Stimulated activated naive B cell treated with anti-CD40 and anti-IgM and Interleukin-4, amounts not matched to agents 10 μg/mL and 1 μg/mL and 100 μg/mL, for 72 hours (primary cell): Measurements from ENCODE around the gene CCBE1.

Source experiments
- ATAC-seq, 2 donors: fragments of 150-1000 bp; cut with Tn5 transposase; replicated peaks; 2 replicates each; pipeline ENCODE4 v1.10.0; 2021; ENCODE audit warnings: moderate library complexity in 1 of 2
- DNase-seq: peaks from one replicate; pipeline ENCODE4 v3.0.0; 2021
- H3K27ac Mint-ChIP-seq: one replicate; pipeline ENCODE4 v1.8.0; 2022; ENCODE audit warnings: mild to moderate bottlenecking, mixed read lengths
- H3K27me3 Mint-ChIP-seq, 2 donors: one replicate each; pipeline ENCODE4 v1.8.0; 2022; ENCODE audit warnings: mixed read lengths in 2 of 2
- H3K36me3 Mint-ChIP-seq, 2 donors: one replicate each; pipeline ENCODE4 v1.8.0; 2022; ENCODE audit warnings: mixed read lengths in 2 of 2, mild to moderate bottlenecking in 1 of 2
- H3K4me1 Mint-ChIP-seq, 2 donors: one replicate each; pipeline ENCODE4 v1.8.0; 2022; ENCODE audit warnings: mixed read lengths in 2 of 2, mild to moderate bottlenecking in 1 of 2
- H3K4me3 Mint-ChIP-seq, 2 donors: one replicate each; pipeline ENCODE4 v1.8.0; 2022; ENCODE audit warnings: mild to moderate bottlenecking in 2 of 2, mixed read lengths in 2 of 2, moderate library complexity in 1 of 2
- H3K9me3 Mint-ChIP-seq, 2 donors: one replicate each; pipeline ENCODE4 v1.8.0; 2022; ENCODE audit warnings: mixed read lengths in 2 of 2, mild to moderate bottlenecking in 1 of 2

The CCBE1 gene

DNA sequence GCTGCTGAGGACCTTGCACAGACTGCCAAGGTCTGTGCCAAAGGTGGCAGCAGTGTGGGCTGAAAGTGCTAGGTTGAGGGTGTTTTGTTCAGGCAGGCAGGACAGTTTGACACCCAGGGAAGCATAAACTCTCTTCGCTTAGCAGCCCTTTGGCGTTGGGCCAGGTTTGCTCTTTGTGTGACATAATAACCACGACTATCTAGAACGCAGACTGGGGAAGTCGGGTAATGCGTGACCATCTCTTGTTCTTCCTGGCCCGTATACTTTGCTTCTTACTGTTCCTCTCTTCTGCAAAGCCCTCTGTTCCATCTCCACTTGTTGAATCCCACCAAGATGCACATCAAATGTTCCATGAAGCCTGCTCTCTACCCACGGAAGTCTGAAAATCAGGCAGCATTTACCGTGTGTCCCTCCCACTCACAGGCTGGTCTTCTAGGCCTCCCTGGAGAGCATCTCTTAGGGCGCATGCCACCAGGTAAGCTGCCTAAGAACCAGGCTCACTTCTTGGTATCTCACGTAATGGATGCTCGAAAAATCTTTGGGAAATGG, 241.4 kb downstream of the CCBE1 start:
- H3K27ac Mint-ChIP-seq, result no peak overlapping the region
- ATAC-seq, result no peak
- H3K4me1 Mint-ChIP-seq, result no peaks in the 10 kb centered on the region
- no peak overlapping the region for H3K4me3 Mint-ChIP-seq
- no peak for DNase-seq
- no peaks in the 10 kb centered on the region for H3K36me3 Mint-ChIP-seq
- peaks cover 13 to 16% of the 10 kb centered on the region in 2 donors for H3K27me3 Mint-ChIP-seq
- no peaks in the 10 kb centered on the region for H3K9me3 Mint-ChIP-seq

DNA sequence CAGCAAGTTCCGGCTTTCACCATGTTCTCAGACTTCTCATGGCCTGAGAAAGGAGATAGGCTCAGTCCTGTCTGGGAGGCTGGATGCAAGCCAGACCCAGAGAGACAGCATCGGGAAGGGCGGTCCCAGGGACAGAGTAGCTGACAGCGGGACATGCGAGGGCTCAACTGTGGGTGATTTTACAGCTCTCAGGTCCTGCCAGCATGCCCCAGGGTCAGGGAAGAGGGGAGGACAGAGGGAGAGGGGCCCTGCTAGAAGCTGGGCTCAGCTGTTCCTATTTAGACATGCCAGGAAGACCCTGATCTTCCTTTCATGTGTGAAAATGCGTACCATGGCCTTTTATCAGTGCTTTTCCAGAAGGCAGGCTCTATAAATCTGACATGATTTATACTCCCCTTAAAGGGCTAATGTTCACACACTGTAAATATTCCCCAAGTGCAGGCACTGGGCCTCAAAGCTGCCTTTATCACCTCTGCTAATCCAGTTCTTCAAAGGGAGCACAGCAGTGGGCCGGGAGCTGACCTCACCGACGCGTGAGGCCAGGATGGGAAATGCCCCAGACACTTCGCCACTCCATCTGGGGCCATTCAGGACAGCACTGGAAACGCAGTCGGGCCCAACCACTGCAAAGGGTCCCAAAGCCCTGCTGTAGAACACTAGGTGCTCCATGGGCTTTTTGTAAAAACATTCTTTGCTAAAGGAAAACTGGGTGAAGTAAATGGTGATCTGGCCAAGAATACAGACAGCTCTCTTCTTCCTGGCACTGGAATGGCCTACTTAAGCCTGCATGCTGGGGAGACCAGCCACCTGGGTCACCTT, 242.1 kb downstream of the CCBE1 start:
- no peak for DNase-seq
- H3K27me3 Mint-ChIP-seq, result peaks cover 13 to 16% of the 10 kb centered on the region in 2 donors
- no peaks in the 10 kb centered on the region for H3K9me3 Mint-ChIP-seq
- no peak overlapping the region for H3K27ac Mint-ChIP-seq
- H3K36me3 Mint-ChIP-seq, result no peaks in the 10 kb centered on the region
- no peak for ATAC-seq
- H3K4me3 Mint-ChIP-seq, result no peak overlapping the region
- no peaks in the 10 kb centered on the region for H3K4me1 Mint-ChIP-seq

DNA sequence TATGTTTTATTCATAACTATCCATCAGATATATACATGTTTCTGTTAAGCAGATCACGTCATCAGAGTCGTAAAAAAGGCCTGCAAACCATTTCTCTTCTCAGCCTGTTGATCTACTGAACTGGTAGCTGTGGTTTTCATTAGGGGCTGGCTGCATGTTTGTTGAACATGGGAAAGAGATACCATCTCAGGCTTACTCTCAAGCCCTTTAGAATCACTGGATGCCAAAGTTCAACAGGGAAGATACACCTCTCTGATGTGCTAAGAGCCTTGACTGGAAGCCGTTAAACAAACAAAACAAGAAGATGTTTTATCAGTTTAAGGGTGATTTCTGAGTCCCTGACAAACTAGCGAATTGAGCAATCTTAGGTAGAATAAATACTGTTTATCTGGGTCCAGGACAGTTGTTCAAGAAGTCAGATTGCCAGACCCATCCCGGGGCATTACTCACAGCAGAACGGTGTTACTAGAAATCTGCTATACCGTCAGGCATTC, 243.7 kb downstream of the CCBE1 start:
- Mint-ChIP-seq H3K27ac (no peak overlapping the region), H3K9me3 (no peaks in the 10 kb centered on the region), H3K27me3 (peaks cover 11 to 18% of the 10 kb centered on the region in 2 donors), H3K4me3 (no peak overlapping the region), H3K4me1 (no peaks in the 10 kb centered on the region), H3K36me3 (no peaks in the 10 kb centered on the region)
- DNase-seq, result no peak
- no peak for ATAC-seq

DNA sequence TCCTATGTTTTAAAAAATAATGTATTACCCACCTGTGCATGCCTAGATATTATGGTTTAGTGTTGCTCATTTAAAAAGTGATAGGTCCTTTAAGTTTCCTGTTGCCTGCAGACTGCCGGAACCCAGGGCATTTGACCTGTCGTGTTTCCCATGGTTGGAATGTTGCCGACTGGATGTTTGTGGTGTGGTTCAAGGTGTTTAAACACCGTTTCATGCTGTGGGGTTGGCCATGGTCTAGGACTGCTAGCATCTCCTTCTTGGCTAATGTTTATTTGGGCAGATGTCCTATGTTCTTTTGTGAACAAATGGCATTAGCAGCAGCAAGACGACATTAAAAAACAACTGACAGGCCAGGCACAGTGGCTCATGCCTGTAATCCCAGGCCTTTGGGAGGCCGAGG, 245.3 kb downstream of the CCBE1 start:
- Mint-ChIP-seq H3K9me3 (peaks cover 0 to 3% of the 10 kb centered on the region in 2 donors), H3K27me3 (peaks cover 5 to 14% of the 10 kb centered on the region in 2 donors), H3K4me3 (no peak overlapping the region), H3K36me3 (no peaks in the 10 kb centered on the region), H3K27ac (no peak overlapping the region), H3K4me1 (no peaks in the 10 kb centered on the region)
- DNase-seq (no peak), ATAC-seq (no peak)

DNA sequence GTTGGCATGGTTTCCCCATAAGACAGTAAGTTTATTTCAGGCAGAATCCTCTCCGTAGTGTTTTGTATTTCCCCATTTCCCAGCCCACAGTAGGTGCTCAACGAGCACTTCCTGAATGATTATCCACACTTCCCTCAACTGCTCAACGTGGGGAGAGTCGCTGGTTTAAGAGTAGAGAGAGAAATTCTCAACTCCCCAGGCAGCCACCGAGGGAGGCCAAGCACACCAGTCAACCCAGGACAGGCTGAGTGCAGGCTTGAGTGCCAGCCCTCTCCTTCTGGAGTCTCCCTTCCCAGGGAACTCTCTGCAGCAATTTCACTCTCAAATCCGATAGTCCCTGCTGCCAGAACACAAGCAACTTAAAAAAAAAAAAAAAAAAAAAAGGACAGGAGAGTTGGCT, 246.2 kb downstream of the CCBE1 start:
- no peak for ATAC-seq
- H3K27ac Mint-ChIP-seq, result no peak overlapping the region

DNA sequence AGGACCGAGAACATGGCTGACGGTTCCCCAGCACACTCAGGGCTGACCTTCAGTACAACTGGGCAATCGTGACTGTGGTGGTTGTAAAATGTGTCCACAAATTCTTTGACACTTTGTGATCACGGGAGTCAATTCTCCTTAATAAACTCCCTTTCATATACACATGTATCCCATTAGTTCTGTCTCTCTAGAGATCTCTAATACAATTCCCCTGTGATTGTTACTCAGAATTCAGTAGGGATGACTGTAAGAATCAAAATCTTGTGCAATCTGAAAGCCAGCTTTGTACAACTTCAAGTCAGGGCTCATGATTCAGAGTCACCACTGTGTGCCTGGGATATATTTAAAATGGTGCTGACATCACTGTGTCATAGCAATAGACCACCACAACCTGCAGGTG, 248.7 kb downstream of the CCBE1 start:
- ATAC-seq (no peak), DNase-seq (no peak)
- Mint-ChIP-seq H3K9me3 (peaks cover 0 to 4% of the 10 kb centered on the region in 2 donors), H3K4me3 (no peak overlapping the region), H3K4me1 (no peaks in the 10 kb centered on the region), H3K36me3 (no peaks in the 10 kb centered on the region), H3K27me3 (peaks cover 9 to 28% of the 10 kb centered on the region in 2 donors), H3K27ac (no peak overlapping the region)

More for the DNA sequence above, 246.2 kb downstream of the CCBE1 start:
- Mint-ChIP-seq H3K27me3 (peaks cover 12 to 23% of the 10 kb centered on the region in 2 donors), H3K9me3 (peaks cover 0 to 4% of the 10 kb centered on the region in 2 donors), H3K36me3 (no peaks in the 10 kb centered on the region), H3K4me3 (no peak overlapping the region), H3K4me1 (no peaks in the 10 kb centered on the region)
- no peak for DNase-seq

DNA sequence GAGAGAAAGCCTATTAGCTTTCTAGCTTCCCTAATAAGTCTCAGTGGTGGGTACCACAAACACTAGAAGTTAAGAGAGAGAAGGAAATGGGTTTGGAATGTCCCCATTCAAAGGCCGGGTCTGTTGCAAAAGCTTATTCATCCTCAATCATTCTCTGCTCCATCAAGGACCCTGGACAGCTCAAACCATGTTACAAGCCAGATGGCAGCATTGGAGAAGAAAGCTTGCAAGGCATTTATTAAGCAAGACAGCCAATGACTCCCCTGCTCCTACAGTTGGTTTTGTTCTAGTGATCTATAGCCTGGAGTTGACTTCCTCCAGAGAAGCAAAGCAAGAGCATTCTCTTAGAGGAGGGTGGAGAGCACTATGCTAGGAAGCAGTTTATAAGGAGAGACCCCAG, 251.2 kb downstream of the CCBE1 start:
- no peaks in the 10 kb centered on the region for H3K36me3 Mint-ChIP-seq
- peaks cover 9 to 28% of the 10 kb centered on the region in 2 donors for H3K27me3 Mint-ChIP-seq
- H3K4me3 Mint-ChIP-seq, result no peak overlapping the region
- ATAC-seq, result no peak
- DNase-seq, result no peak
- H3K27ac Mint-ChIP-seq, result no peak overlapping the region
- peaks cover 3 to 8% of the 10 kb centered on the region in 2 donors for H3K9me3 Mint-ChIP-seq
- no peaks in the 10 kb centered on the region for H3K4me1 Mint-ChIP-seq

DNA sequence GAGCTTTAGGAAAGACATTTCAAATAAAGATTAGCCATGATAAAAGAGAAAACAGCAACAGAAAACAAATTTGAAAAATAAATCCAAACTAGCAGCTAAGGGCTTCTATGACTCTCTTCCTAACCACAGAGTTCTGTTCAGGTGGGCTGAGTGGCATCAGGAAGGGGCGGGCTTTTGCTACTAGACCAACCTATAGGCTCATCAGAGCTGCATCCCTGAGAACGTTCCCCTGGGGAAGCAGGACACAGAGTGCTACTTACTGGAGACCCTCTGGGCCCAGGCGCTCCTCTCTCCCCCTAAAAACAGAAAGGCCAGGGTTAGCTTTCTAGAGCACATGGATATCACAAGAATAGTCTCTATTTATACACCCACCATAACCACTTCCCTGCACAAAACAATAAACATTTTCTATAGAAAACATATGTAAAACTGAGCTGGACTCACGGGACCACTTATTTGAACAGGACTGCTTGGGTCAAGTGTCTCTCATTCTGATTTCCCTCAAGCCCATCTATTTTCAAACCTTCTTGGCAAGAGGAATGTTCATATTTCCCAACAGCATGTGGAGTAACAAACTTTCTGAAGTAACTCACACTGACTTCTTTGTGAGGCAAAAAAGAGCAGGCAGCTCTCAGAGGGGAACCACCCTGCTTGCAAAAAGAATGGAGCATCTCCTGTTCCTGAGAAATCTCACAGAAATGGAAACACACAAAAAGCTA, 259.2 kb downstream of the CCBE1 start:
- H3K4me3 Mint-ChIP-seq, result no peak overlapping the region
- no peak overlapping the region for H3K27ac Mint-ChIP-seq
- H3K27me3 Mint-ChIP-seq, result peaks cover 15 to 17% of the 10 kb centered on the region in 2 donors
- H3K4me1 Mint-ChIP-seq, result no peaks in the 10 kb centered on the region
- H3K9me3 Mint-ChIP-seq, result peaks cover 3 to 4% of the 10 kb centered on the region in 2 donors
- H3K36me3 Mint-ChIP-seq, result no peaks in the 10 kb centered on the region
- DNase-seq, result no peak
- no peak for ATAC-seq

DNA sequence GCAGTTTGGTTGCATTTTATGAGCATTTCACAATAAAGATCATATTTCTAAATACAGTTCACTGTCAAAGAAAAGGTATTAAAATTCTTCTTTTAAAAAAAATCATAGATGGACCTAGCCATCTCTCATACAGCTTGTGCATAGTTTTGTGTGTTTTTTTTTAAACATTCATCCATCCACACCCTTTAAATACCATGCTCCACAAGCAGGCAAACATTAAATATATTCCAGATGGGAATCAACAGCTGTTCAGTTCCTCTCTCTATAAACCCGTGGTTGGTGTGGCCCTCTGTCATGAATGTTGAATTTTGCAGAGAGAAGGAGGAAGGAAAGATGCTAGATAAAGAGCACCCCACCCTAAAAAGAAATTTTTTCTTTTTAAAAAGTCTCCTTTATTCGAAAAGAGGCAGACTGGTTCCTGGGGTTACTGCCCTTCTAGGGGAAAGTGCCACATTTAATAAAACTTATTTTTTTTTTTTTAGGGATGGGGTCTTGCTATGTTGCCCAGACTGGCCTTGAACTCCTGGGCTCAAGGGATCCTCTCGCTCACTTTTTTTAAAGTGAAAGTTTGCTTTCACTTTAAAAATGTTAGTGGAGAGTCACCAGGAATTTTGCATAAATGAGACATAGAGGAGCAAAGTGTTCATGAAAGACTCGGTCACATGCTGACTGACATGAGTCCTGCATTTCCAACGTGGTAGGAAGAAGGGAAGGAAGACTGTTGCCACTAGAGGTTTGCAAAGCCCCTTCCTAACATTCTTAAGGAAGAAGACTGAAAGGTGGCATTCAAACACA, 264.2 kb downstream of the CCBE1 start:
- Mint-ChIP-seq H3K36me3 (no peaks in the 10 kb centered on the region), H3K4me1 (no peaks in the 10 kb centered on the region), H3K4me3 (no peak overlapping the region), H3K27ac (no peak overlapping the region), H3K27me3 (peaks cover 15 to 26% of the 10 kb centered on the region in 2 donors), H3K9me3 (no peaks in the 10 kb centered on the region)
- no peak for ATAC-seq
- no peak for DNase-seq

DNA sequence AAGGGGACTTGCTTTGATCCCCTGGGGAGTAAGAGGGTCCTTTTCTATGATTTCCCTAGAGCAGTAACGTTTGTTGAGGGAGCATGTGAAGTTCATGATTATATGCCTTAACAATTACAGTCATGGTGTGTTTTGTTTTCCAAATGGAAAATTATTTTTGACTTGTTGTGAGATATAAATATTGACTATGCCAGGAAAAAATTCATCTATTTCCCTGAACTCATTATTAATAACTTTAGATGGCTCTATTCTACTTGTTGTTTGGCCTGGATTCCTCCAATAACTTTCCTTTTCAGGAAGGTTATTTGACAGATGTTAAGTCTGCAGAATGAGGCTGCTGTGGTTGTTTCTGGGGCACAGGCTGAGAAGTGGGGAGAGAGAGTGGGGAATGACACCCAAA, 266.1 kb downstream of the CCBE1 start:
- Mint-ChIP-seq H3K9me3 (no peaks in the 10 kb centered on the region), H3K27ac (no peak overlapping the region), H3K27me3 (peaks cover 15 to 26% of the 10 kb centered on the region in 2 donors), H3K4me3 (no peak overlapping the region), H3K36me3 (no peaks in the 10 kb centered on the region), H3K4me1 (no peaks in the 10 kb centered on the region)
- DNase-seq (no peak), ATAC-seq (no peak)

DNA sequence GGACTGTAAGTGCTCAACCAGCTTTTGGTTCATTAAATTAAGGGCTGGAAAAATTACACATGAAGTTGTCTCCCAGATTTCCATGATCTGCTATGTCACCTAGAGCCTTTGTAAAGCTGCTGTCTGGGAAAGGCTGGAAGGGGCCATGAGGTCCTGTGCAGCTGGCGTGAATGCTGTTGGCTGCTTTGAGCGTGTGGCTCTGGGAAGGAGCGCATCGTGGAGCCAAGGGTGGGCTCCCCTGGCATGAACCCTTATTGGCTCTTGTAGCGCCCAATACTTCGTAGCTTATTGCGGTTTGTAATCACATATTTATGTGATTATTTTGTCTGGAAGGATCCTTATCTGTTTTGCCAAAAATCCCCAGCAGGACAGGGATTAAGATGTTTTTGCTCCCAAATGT, 267.6 kb downstream of the CCBE1 start:
- ATAC-seq, result no peak
- H3K4me3 Mint-ChIP-seq, result no peak overlapping the region
- no peak overlapping the region for H3K27ac Mint-ChIP-seq
- no peak for DNase-seq
- H3K4me1 Mint-ChIP-seq, result no peaks in the 10 kb centered on the region
- peaks cover 7 to 26% of the 10 kb centered on the region in 2 donors for H3K27me3 Mint-ChIP-seq
- no peaks in the 10 kb centered on the region for H3K36me3 Mint-ChIP-seq
- H3K9me3 Mint-ChIP-seq, result no peaks in the 10 kb centered on the region

DNA sequence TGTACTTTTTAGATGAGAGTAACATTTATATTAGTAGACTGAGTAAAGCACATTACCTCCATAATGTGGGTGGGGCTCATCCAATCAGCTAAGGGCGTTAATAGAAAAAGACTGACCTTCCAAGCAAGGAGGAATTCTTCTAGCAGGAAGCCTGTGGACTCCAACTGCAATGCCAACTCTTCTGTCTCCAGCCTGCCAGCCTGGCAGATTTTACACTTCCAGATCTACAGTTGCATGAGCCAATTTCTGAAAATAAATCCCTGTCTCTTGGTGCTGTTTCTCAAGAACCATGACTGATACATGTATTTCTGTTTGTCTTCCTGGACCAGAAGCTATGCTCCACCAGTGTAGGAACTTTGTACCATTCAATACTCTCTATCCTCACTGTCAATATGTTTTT, 269.2 kb downstream of the CCBE1 start:
- Mint-ChIP-seq H3K27ac (no peak overlapping the region), H3K4me1 (no peaks in the 10 kb centered on the region), H3K36me3 (no peaks in the 10 kb centered on the region), H3K4me3 (no peak overlapping the region), H3K9me3 (no peaks in the 10 kb centered on the region), H3K27me3 (peaks cover 0 to 14% of the 10 kb centered on the region in 2 donors)
- DNase-seq (no peak), ATAC-seq (no peak)

DNA sequence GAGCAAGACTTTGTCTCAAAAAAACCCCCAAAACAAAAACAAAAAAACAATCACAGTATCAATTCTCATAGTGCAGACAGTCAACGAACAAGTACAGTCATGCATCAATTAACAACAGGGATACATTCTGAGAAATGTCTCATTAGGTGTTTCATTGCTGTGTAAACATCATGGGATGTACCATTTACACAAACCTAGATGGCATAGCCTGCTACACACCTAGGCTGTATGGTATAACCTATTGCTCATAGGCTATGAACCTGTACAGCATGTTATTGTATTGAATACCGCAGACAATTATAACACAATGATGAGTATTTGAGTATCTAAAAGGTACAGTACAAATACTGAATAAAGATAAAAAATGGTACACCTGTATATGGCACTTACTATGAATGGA, 270.4 kb downstream of the CCBE1 start:
- DNase-seq, result no peak
- Mint-ChIP-seq H3K27ac (no peak overlapping the region), H3K9me3 (no peaks in the 10 kb centered on the region), H3K4me3 (no peak overlapping the region), H3K4me1 (no peaks in the 10 kb centered on the region), H3K27me3 (peaks cover 0 to 14% of the 10 kb centered on the region in 2 donors), H3K36me3 (no peaks in the 10 kb centered on the region)
- ATAC-seq, result no peak

DNA sequence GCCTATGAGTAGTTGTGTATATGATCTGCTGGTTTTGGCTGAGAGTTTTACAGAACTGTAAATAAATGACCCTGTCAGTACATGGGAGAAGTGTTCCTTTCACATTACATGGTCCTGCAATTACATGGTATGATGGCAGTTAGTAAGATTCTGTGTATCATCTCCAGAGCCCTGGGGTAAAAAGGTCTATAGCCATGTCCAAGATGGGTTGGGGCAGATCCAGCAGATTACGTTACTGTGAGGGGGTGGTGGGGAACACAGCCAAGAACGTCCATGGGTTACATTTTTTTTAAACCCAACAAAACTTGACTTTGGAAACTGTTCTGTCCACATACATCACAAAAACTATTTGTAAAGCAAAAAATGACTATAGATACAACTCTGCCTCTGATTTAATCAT, 274.0 kb downstream of the CCBE1 start:
- no peaks in the 10 kb centered on the region for H3K36me3 Mint-ChIP-seq
- no peak for ATAC-seq
- no peaks in the 10 kb centered on the region for H3K4me1 Mint-ChIP-seq
- no peak for DNase-seq
- no peaks in the 10 kb centered on the region for H3K9me3 Mint-ChIP-seq
- H3K27ac Mint-ChIP-seq, result no peak overlapping the region
- H3K4me3 Mint-ChIP-seq, result no peak overlapping the region
- peaks cover 9 to 21% of the 10 kb centered on the region in 2 donors for H3K27me3 Mint-ChIP-seq
